Sigmoid colon (tissue), 4 donors: ENCODE results near the gene TTLL12.

Experiments used
- POLR2A ChIP-seq, 2 donors: fragments of 450-650 bp; IDR thresholded peaks; one replicate each; pipeline ENCODE4 v1.6.1; 2016; ENCODE audit warnings: antibody characterized with exemption in 2 of 2, mild to moderate bottlenecking in 2 of 2, moderate library complexity in 2 of 2
- POLR2AphosphoS5 ChIP-seq, 4 donors: sonication (generic); formaldehyde crosslinking; IDR thresholded peaks; one replicate each; pipeline ENCODE4 v1.6.1; 2017; ENCODE audit warnings: antibody characterized with exemption in 4 of 4
- TF ChIP-seq, protein P1 (sequence below), 4 experiments: fragments of 450-650 bp in 3 of 4; fragments of 200-600 bp in 1 of 4; IDR thresholded peaks; one replicate each; pipeline ENCODE4 v1.5.1; 2016 to 2019; ENCODE audit warnings: antibody characterized with exemption in 4 of 4, mild to moderate bottlenecking in 3 of 4, moderate library complexity in 2 of 4

DNA sequence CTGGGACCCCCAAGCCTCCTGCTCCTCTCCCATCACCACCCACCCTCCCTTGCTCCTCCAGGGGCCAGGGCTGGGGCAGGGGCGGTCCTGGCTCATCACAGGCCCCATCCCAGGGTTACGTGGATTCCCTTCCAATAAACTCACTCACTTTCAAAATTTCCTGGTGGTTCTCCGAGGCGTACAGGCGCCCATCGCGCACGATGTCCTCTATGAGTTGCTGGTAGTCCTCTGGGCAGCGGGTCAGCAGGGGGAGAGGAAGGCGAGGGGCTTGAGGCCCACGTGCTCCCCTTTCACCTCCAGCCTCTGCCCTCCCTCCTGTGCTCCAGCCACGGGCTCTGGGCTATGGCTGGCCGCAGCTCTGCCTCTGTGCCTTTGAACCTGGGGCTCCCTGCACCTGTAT is 20.5 kb upstream of the TTLL12 start:
- TF ChIP-seq, protein P1, sequence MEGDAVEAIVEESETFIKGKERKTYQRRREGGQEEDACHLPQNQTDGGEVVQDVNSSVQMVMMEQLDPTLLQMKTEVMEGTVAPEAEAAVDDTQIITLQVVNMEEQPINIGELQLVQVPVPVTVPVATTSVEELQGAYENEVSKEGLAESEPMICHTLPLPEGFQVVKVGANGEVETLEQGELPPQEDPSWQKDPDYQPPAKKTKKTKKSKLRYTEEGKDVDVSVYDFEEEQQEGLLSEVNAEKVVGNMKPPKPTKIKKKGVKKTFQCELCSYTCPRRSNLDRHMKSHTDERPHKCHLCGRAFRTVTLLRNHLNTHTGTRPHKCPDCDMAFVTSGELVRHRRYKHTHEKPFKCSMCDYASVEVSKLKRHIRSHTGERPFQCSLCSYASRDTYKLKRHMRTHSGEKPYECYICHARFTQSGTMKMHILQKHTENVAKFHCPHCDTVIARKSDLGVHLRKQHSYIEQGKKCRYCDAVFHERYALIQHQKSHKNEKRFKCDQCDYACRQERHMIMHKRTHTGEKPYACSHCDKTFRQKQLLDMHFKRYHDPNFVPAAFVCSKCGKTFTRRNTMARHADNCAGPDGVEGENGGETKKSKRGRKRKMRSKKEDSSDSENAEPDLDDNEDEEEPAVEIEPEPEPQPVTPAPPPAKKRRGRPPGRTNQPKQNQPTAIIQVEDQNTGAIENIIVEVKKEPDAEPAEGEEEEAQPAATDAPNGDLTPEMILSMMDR (IDR thresholded peaks at IDR 0.05), result no peak
- TF ChIP-seq POLR2A (IDR thresholded peaks at IDR 0.05) (no peak), POLR2AphosphoS5 (IDR thresholded peaks at IDR 0.05) (no peak)
